ENCODE data around the gene HOXD13.

The HOXD13 gene

DNA sequence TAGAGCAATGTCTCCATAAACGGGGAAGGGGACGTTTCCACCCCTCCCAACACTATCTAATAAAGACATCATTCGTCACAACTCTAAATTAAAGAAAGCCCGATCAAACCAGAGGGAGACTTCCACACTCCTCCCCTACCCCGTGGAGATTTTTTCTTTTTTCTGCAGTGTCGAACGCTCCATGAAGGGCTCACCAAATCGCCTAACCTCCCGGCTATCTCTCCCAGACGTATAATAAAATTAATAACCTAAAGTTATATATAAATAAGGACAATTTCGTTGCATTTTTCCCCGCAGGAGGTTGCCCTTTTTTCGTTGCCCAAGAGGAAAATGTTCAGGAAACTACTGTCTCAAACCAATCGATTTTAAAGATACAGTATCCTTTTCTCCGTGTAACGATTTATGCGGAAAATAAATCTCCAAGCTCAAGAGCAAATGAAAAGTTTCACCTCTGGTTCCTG lies 11.1 kb upstream of the HOXD13 start:
- DNase-seq: no peak

DNA sequence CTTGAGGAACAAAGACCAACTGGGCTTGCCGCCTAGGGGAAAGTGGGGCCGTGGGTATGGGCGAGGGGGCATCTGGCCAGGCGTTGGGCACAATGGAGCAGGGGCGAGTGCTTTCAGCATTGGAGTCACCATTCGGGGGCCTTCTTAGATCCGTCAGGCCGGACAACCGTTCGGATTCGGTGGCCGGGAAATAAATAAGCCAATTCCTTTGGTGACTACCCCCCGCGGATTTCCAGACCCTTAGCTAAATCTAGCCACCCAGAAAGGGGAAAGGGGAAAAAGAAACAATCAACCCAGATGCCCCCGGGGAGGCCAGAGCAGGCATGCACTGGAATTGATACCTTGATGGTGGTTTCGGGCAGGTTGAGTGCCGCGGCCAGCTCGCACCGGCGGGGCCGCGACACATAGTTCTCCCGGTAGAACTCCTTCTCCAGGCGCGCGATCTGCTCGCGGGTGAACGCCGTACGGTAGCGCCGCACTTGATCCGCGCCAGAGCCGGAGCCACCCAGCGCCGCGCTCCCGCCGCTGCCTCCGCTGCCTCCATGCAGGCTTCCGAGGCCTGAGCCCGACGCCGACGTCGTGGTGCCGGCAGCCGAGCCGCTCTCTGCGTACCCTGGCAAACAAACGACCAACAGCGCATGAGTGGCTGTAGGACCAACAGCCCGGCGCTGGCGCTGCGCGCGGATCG lies 10.5 kb upstream of the HOXD13 start:
- no peak for DNase-seq

DNA sequence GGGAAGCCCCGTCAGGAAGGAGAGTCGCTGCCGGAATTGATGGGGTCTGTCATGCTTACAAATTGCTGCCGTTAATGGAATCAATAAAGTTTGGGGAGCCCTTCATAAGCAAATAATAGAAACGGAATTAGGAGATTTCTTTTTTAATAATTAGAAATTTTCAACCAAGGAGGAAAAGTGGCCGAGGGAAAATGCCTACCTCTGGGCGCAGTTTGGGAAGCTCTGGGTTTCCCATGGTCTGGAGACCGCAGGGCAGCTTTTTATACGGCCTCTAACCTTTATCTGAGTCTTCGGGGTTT lies 10.0 kb upstream of the HOXD13 start:
- DNase-seq: no peak

DNA sequence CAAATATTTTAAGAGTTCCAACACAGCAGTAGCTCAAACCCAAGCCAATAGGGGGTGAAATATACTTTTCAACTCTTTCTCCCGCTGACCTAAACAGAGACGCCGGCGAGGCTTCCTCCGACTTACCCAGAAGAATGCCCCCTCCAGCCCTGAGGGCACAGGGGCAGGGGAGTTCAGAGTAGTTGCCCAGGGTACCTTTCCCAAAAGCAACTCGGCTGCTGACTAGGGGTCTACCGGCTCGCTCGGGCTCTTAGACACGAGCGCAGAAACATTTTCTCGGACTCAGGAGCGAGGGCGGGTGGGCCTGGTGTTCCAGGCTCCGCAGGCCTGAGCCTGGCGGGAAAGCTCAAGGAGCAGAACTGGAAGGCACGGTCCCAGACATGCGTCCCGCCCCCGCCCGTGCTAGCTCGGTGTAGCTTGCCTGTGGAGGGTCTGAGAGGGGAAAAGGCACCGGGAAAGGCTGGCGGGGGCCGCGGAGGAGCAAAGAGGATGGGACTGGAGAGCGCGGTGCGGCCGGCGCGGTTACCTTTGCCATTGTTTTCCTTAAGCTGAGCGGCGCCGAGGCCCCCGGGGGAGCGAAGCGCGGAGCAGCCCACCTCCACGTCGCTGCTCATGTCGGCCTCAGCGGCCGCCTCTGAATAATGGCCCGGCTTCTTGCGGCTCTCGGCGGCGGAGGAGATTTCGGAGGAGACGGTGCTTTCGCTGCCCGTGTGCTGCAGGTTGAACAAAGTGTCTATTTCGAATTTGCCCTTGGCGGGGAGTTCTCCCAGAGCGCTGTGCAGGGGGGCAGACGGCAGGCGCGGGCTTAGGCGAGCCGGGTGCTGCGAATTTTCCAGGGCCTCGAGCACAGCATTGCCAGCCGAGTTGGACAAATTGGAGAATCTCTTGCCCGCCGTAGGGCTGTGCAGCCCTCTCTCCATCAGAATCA lies 9.4 kb upstream of the HOXD13 start:
- DNase-seq: no peak

DNA sequence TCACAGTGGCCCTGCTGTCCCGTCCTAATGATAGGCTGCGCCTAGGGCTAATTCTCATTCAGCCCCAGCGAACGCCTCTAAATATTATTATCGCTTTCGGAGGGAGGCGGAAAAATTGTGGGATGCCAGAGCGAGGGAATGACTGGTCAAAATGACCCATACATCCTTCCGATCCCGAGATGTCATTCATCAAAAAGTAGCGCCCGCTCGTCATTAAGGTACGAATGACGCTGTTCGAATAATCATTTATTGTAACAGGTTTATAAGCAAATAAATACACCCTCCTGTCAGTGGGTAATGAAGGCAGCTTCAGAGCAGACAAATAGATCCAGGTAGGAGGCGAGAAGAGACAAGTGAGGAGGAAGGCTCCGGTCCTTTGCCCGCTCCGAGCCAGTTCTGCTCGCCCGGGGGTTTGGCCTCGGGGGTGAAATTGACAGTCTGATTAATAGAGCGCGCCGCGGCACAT lies 8.7 kb upstream of the HOXD13 start, which contains the start of gene EVX2:
EVX2 (minus strand) TSS at position 167 of the 466 bp plus-strand sequence. CDS start 186 bp downstream, outside the sequence.
- peak; percentile 63 for DNase-seq

DNA sequence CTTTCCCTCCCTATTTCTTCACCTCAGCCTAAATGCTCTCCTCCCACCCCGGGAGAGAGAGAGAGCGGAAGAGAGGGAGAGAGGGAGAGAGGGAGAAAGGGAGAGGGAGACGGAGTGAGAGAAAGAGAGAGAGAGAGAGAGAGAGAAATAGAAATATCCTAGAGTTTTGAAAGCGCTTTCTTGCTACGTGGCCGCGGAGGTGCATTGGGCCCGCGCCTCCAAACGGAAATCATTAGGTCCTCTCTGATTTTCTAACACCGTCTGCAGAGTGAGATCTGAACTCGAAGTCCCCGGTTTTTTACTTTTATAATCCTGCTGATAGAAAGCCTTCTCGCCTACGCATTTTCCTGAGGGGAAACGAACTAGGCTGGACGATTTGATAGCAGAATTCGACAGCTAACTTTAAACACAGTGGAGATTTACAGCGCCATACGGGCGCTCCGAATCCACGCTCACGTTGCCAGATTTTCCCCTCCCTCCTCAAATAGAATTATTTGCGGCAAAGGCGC lies 7.9 kb upstream of the HOXD13 start:
- DNase-seq: no peak

GRCh38 chr2:176085120-176085788 lies 7.3 kb upstream of the HOXD13 start:
- no peak for DNase-seq

DNA sequence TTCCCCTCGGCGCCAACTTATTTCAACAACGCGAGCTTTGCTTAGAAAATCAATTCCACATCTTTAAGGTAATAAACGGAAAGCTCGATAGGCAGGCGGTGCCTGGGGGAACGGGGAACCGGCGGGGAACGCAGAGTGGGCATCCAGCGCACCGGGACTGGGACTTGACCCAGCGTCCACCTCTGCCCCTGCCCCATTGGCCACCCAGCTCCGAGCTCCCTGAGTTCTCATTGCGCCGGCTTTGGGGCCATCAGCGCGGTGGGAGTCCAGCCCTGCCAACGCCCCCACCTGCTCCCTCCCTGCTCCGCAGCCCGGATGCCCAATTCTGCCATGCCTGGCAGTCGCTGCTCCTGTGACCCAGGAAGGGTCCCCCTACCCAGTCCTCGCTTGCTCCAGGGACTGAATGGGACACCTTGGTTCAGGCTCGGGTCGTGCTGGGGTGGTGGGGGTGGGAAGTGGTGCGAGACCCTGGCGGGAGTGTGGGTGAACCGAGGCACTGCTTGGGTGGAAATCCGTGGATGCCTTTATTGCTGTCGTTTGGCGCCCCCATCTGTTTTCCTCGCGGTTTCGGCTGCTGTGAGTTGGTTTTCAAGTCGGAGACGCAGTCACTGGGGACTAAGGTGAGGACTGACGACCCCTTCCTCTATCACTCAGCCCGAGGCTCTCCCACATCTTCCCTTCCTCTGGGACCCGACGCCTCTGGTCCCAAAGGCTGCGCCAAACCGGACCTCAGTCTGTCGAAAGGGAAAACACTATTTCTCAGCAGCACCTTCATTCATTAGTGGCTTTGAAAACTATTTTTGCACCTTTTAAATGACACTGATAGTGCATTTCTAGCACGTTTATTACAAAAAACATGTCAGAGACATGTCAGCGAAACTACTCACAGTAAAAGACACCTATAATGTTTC lies 6.4 kb upstream of the HOXD13 start:
- no peak for DNase-seq

- DNase-seq: peak; percentile 74
Observed at GRCh38 chr2:176087330-176088047, 5.0 kb upstream of the HOXD13 start.

- DNase-seq: peak; percentile 84
Observed at GRCh38 chr2:176088048-176088936, 4.2 kb upstream of the HOXD13 start.

DNA sequence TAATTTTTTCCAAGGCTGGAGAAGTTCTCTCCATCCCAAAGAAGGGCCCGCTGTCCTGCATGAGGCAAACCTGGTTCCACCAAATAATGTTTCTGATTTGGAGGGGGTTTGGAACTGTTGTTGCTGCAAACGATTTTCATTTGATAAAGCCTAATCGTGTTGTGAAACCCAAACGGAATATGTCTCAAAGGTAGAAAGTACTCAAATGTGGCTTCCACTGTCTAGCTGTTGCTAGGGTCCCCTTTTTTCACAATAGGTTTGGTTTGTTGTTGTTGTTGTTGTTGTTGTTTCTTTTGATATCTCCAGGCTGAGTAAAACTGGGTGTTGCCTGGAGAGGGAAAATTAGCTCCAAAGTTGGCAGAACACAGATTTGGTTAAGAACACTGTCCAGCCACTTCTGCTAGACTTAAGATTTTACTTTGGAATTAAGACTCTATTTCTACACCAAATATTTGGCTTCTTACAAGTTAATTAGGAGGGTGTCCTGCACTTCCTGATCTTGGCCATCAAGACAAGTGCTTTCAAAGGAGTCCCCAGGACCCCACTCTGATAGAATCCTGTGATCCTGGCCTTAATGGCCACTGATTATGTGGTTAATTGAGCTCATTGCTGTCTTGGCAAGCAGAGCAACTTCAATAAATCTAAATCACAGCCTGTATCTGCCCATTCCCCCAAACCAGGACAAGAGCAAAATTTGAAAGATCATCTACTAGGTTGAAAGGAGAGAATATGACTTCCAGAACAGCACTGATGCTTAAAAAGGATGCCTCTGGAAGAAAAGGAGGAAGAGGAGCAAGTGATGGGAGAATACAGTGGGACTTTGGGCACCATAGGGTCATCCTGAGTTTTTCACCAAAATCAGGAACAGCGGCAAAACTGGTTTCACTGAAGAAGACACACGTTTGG lies 3.3 kb upstream of the HOXD13 start:
- no peak for DNase-seq

DNA sequence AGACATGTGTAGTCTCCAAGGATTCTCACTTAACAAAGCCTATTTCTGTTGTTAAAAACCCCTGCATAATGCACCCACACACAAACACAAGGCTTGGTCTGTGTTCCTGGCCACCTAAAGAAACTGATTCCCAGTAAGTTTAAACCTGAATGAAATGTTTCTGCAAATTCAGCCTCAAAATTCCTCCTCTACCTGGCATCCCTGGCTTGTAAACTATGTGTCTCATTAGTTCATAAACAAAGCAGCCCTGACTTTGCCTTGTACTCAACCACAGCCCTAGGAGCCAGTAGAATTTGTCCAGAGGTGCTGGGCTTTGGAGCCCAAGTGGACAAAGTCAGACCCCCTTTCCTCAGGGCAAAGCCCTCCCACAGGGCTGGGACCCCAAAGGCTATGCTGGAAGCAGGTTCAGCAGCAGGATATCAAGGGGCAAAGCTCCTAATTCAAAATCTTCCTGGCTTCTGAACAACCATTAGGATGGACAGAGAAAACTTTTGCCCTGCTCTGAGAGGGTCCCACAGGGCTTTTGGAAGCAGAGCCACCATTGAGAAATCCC lies 2.6 kb upstream of the HOXD13 start:
- no peak for DNase-seq

GRCh38 chr2:176090862-176091261 lies 1.7 kb upstream of the HOXD13 start:
- DNase-seq: no peak

DNA sequence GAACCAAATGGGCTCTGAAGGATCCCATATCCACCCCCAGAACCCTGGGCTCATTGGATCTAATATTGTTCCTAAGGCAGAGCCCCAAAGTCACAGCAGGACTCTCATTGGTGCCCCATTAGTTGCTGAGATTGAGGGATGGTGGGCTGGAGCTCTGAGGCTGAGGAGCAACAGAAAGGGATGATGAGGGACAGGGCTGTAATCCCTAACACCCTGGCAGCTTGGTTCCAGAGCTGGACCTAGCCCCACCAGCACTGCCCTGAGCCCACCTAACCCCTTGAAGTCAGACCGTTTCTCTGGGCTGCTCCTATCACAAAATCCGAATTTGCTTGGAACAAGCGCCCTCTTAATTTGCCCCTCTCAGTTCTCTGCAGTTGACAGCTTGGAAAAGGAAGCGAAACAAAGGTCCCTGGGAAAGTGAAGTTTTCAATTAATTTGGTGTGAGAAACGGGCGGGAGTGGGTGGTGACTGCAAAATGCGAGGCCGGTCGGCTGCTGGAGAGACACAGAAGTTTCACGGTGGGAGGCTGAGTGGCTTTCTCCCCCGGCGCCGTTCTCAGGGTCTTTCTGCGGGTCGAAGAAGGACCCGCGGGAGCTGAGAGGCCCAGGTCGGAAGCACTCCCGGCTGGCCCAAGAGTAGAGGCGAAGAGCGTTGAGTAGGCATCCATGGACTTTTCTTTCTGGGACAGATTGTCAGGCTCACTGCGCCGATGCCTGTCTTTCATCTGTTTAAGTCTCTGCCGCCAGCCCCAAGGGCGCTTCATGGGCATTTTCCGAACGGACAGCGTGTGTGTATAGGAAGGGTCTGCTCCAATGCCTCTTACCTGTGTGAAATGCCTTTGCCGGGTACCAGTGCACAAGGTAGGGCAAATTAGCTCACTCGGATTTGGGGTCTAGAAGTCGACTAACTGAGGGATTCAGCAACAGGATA lies 927 bp upstream of the HOXD13 start:
- no peak for DNase-seq

GRCh38 chr2:176093145-176093897 lies 800 bp downstream of the HOXD13 start:
- no peak for DNase-seq

DNA sequence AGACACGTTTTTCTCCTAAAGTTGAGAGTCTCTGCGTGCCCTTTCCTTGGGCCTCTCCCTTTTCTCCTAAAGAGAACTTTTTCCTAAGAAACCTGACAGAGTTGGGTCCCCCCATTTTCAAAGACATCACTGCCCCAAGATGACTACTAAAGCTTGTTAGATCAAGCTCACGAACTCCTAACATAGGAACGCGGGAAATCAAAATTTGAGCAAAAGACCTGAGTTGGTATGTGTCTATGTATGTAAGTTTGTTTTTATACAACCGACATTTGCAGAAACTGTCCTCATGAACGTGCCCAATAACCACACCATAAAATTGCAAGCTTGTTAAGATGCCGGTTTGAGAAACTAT lies 1.4 kb downstream of the HOXD13 start:
- no peak for DNase-seq

DNA sequence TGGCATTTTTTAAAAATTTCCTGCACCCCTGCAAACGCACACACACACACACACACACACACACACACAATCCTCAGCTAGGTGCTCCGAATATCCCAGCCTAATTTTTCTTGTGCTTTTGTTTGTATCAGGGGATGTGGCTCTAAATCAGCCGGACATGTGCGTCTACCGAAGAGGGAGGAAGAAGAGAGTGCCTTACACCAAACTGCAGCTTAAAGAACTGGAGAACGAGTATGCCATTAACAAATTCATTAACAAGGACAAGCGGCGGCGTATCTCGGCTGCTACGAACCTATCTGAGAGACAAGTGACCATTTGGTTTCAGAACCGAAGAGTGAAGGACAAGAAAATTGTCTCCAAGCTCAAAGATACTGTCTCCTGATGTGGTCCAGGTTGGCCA lies 1.8 kb downstream of the HOXD13 start:
- no peak for DNase-seq

Measured in DMS79 treated with DMSO at 0.1 percent for 48 hours (cell line).